SU-DHL-6 (cell line): ENCODE results near the gene ARHGEF39.

ENCODE experiments used
- H2AFZ ChIP-seq: fragments of 200-600 bp; sonication (generic); 2 replicates; pipeline ENCODE4 v1.6.1; 2014; ENCODE audit warnings: low read depth, mild to moderate bottlenecking, moderate library complexity, mixed read lengths, antibody characterized with exemption, low read length; ENCODE audit not compliant: severe bottlenecking
- H3F3A ChIP-seq: fragments of 200-600 bp; shearing (Covaris generic); 2 replicates; pipeline ENCODE4 v1.6.0; 2016; ENCODE audit warnings: antibody characterized with exemption, mild to moderate bottlenecking; ENCODE audit not compliant: insufficient read depth
- H3K27ac ChIP-seq: fragments of 200-600 bp; sonication (generic); 2 replicates; pipeline ENCODE4 v1.5.1; 2016; ENCODE audit warnings: low read depth, mild to moderate bottlenecking, low read length, moderate library complexity, mixed read lengths
- H3K27me3 ChIP-seq: fragments of 200-600 bp; sonication (generic), shearing (Covaris generic); 2 replicates; pipeline ENCODE4 v1.6.0; 2014; ENCODE audit warnings: mild to moderate bottlenecking, low read length
- H3K36me3 ChIP-seq: fragments of 200-600 bp; sonication (generic); 2 replicates; pipeline ENCODE4 v1.6.1; 2014; ENCODE audit warnings: mild to moderate bottlenecking, low read length, mixed read lengths
- H3K4me2 ChIP-seq: fragments of 300-600, 200-600 bp; shearing (Covaris generic), sonication (generic); 2 replicates; pipeline ENCODE4 v1.6.0; 2014; ENCODE audit warnings: low read length, low read depth, mild to moderate bottlenecking; ENCODE audit not compliant: poor library complexity, severe bottlenecking
- H3K4me3 ChIP-seq: fragments of 200-600 bp; sonication (generic); 2 replicates; pipeline ENCODE4 v1.5.1; 2014; ENCODE audit warnings: antibody characterized with exemption, low read length, mild to moderate bottlenecking, mixed read lengths; ENCODE audit not compliant: insufficient read depth, poor library complexity, severe bottlenecking
- H3K79me2 ChIP-seq: fragments of 200-600 bp; sonication (generic); 2 replicates; pipeline ENCODE4 v1.6.1; 2014; ENCODE audit warnings: mild to moderate bottlenecking, low read length, moderate library complexity; ENCODE audit not compliant: insufficient read depth
- H3K9ac ChIP-seq: fragments of 200-600 bp; sonication (generic); 2 replicates; pipeline ENCODE4 v1.7.0; 2014; ENCODE audit warnings: mild to moderate bottlenecking, low read length
- H3K9me2 ChIP-seq: fragments of 200-600 bp; sonication (generic); replicated peaks from 2 replicates; pipeline ENCODE4 v1.6.1; 2014; ENCODE audit warnings: low read length; ENCODE audit not compliant: insufficient read depth
- H3K9me3 ChIP-seq: fragments of 200-600 bp; sonication (generic); 2 replicates; pipeline ENCODE4 v1.6.1; 2014; ENCODE audit warnings: low read length, mixed read lengths; ENCODE audit not compliant: insufficient read depth
- H4K20me1 ChIP-seq: fragments of 200-600 bp; sonication (generic); 2 replicates; pipeline ENCODE4 v1.6.1; 2014; ENCODE audit warnings: low read depth, mild to moderate bottlenecking, antibody characterized with exemption, low read length, moderate library complexity, mixed read lengths
- CTCF ChIP-seq: fragments of 200-600 bp; sonication (generic); IDR thresholded peaks from one replicate; pipeline ENCODE4 v1.5.1; 2017; ENCODE audit warnings: antibody characterized with exemption, mild to moderate bottlenecking, low read length, moderate library complexity; ENCODE audit not compliant: insufficient read depth, poor library complexity, severe bottlenecking
- EZH2phosphoT487 ChIP-seq: fragments of 200-600 bp; sonication (generic), shearing (Covaris generic); conservative IDR thresholded peaks from 2 replicates; pipeline ENCODE4 v1.6.1; 2018; ENCODE audit warnings: mild to moderate bottlenecking, antibody characterized with exemption, low read length, moderate library complexity, mixed read lengths

The ARHGEF39 gene

GRCh38 chr9:35700942-35701341, 35.9 kb upstream of the ARHGEF39 start:
- Histone ChIP-seq H3K9me2 (no peaks in the 10 kb centered on the region), H3K36me3 (peaks cover 20% of the 10 kb centered on the region; the same call in 1 of the 2 replicates), H3K9ac (no peak overlapping the region), H3F3A (no peaks in the 10 kb centered on the region), H3K4me3 (no peak overlapping the region), H3K4me2 (no peak overlapping the region), H4K20me1 (no peaks in the 10 kb centered on the region), H2AFZ (no peak overlapping the region), H3K9me3 (no peaks in the 10 kb centered on the region), H3K27ac (no peak overlapping the region), H3K27me3 (no peaks in the 10 kb centered on the region), H3K79me2 (no peaks in the 10 kb centered on the region)
- TF ChIP-seq EZH2phosphoT487 (no peak), CTCF (no peak)

GRCh38 chr9:35700031-35700430, 35.0 kb upstream of the ARHGEF39 start:
- Histone ChIP-seq H3K9me2 (no peaks in the 10 kb centered on the region), H4K20me1 (no peaks in the 10 kb centered on the region), H3K4me2 (no peak overlapping the region), H3K9me3 (no peaks in the 10 kb centered on the region), H3K79me2 (no peaks in the 10 kb centered on the region), H3K36me3 (peaks cover 20% of the 10 kb centered on the region; the same call in 1 of the 2 replicates), H3K9ac (no peak overlapping the region), H3K27ac (no peak overlapping the region), H3F3A (no peaks in the 10 kb centered on the region), H3K27me3 (no peaks in the 10 kb centered on the region), H3K4me3 (no peak overlapping the region), H2AFZ (no peak overlapping the region)
- TF ChIP-seq EZH2phosphoT487 (no peak), CTCF (no peak)

GRCh38 chr9:35698231-35698630, 33.2 kb upstream of the ARHGEF39 start:
- Histone ChIP-seq H3K9me2 (no peaks in the 10 kb centered on the region), H3K79me2 (no peaks in the 10 kb centered on the region), H4K20me1 (no peaks in the 10 kb centered on the region), H2AFZ (no peak overlapping the region), H3K9ac (no peak overlapping the region), H3K9me3 (no peaks in the 10 kb centered on the region), H3K27me3 (no peaks in the 10 kb centered on the region), H3K4me3 (no peak overlapping the region), H3F3A (no peaks in the 10 kb centered on the region), H3K4me2 (no peak overlapping the region), H3K27ac (no peak overlapping the region), H3K36me3 (peaks cover 20% of the 10 kb centered on the region; the same call in 1 of the 2 replicates)
- TF ChIP-seq CTCF: no peak
